Cortex of kidney (tissue), 1 donor: ENCODE data around the gene ADCK1.
A peak's percentile ranks its signal among the peaks of the same experiment; 100 is the strongest.
"Not testable (repeated sequence)": the region's sequence is repeated elsewhere in the genome, so short reads cannot be mapped to it uniquely, and the experiment has no call there.

Experiments used
- DNase-seq: peaks from one replicate; lab custom pipeline; 2025; lab: John Stamatoyannopoulos, UW

ADCK1 gene, protein sequence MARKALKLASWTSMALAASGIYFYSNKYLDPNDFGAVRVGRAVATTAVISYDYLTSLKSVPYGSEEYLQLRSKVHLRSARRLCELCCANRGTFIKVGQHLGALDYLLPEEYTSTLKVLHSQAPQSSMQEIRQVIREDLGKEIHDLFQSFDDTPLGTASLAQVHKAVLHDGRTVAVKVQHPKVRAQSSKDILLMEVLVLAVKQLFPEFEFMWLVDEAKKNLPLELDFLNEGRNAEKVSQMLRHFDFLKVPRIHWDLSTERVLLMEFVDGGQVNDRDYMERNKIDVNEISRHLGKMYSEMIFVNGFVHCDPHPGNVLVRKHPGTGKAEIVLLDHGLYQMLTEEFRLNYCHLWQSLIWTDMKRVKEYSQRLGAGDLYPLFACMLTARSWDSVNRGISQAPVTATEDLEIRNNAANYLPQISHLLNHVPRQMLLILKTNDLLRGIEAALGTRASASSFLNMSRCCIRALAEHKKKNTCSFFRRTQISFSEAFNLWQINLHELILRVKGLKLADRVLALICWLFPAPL

GRCh38 chr14:77799863-77800730 lies at the start of gene ADCK1:
Gene ADCK1 (plus strand): TSS chr14:77800109. CDS start chr14:77818979, 18,870 bp downstream.
- DNase-seq = peak; percentile 83

DNA sequence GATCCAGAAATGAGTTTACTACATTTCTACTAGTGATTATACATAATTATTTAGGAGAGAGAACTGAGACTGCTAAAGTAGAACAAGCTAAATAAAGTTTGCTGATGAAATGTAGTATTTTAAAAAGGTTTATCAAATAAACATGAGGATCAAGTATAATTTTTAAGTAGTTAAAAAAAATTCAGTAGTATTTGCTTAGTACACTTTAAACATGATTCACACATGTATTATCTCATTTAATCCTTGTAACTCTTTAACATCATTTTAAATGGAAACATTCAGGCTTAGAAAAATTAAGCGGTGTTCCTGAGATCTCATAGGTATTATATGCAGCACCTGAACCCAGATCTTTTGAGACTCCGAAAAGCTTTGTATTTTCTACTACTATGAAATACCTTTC lies 47.6 kb upstream of the ADCK1 start:
- no peak for DNase-seq

- no peak for DNase-seq
Observed at GRCh38 chr14:77752799-77753516, 47.0 kb upstream of the ADCK1 start.

- no peak for DNase-seq
Observed at GRCh38 chr14:77760381-77761204, 39.3 kb upstream of the ADCK1 start, which contains the start of gene SNW1. Gene SNW1 (minus strand): TSS chr14:77761156. CDS start chr14:77761127, 29 bp downstream.

DNA sequence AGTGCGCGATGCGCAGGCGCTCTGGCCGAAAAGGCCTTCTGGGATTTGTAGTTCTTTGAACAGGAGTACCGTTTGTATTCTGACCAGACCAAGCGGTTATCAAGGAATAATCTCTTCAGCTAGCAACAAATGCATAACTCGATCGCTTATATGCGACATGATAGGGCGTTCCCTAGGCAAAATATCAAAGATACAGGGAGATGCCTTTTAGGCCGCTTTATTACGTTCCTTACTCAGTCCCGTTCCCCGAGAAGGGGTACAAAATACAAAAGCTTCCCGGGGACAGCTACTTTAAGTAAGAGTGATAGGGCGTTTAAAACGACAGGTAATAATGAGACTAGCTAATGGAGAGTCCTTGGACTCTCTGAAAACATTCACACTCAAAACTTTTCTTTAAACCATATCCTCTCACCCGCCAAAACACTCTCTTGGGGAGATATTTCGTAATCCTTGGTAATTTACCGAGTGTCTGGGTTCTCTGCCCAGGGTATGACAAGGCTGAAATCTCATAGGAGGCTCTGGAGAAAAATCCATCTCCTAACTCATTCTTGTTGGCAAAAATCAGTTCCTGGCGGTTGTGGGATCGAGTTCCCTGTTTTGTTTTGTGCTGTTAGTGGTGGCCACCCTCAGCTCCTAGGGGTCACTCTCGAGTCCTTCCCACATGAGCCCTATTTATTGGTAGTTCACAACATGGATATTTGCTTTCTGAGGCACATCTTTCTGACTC lies 38.5 kb upstream of the ADCK1 start:
- DNase-seq = no peak

DNA sequence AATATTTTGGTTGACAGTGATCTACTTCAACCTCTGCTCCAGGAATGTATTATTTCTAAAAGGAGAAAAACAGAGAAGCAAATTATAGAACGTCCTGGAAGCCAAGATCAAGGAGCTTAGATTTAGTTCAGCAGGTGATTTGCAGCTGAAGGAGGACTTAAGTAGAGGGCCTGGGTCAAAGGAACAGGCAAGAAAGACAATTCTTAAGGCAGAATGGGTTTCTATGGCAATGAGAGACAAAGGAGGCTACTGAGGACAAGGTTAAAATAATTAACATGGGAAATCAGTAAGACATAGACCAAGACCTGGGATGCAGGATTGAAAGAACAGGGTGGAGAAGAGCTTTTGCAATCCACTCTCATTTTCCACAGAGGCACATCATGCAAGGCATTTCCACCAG lies 36.6 kb upstream of the ADCK1 start:
- no peak for DNase-seq

DNA sequence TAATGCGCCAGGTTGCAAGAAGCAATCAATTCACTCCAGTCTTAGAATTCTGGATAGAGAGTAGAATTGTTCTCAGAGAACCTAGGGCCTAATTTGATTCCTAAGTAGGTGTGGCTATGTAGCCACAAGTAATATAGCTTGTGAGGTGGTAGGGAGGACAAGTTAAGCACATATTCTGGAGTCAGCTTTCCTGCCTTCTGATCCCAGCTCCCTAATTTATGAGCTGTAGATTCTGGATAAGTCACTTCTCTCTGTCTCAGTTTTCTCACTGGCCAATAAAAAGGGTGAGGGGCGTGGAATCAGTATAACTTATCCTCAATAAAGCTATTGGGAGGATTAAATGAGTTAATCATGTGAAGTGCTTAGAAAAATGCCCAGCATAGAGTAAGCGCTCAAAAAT lies 35.9 kb upstream of the ADCK1 start:
- DNase-seq = no peak

DNA sequence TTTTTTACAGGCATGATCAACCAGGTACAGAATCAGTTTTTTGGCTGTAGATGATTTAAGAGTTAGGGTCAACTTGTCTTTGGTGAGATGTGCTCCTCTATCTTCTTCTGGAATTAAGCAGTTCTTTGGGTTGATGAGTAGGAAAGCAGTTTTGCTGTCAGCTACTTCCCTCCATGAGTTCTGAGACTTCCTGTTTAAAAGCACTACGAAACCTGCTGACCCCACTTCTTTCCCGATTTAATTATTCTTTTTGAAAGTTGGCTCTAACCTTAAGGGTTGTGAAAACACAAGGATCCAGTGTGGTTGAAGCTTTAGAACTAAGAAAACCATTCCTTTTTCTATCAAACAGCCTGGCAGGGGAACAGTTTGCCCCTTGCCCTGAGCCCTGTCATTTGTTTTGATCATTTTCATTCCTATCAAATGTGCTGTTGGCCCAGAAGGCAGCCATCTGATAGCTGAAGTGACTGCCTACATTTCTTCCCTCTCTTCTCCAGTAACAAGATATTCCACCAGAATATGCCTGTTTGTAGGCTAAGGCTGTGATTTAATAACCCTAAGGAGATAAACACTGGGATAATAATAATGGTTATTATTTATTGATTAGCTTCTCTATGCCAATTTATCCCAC lies 31.4 kb upstream of the ADCK1 start:
- not testable (repeated sequence) for DNase-seq

GRCh38 chr14:77773966-77774365 lies 25.9 kb upstream of the ADCK1 start:
- DNase-seq = not testable (repeated sequence)

- no peak for DNase-seq
Observed at GRCh38 chr14:77782202-77782601, 17.7 kb upstream of the ADCK1 start.

GRCh38 chr14:77786148-77786547 lies 13.8 kb upstream of the ADCK1 start:
- DNase-seq = no peak

DNA sequence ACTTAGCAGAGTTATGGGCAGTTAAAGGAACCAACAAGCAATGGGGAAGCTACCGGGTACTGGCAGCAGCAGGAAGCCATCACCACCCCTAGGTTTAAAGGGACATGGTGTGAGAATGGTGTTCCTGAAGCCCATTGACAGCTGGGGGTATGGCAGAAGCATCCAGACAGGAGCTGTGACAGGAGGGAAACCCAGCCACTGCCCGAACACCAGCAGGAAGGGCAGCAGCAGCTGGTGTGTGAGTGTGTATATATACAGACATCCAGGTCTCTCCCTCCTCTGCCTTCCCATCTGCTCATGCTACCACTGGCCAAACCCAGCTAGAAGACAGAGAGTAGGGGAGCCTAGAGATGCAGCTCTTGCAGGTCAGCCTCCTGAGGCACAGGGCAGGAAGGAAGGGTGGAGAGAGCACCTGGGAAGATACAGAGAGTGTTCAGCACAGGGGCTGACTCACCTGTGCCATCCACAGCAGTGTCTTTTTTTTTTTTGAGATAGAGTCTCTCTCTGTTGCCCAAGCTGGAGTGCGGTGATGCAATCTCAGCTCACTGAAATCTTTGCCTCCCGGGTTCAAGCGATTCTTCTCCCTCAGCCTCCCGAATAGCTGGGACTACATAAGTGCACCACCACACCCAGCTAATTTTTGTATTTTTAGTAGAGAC lies 9.2 kb upstream of the ADCK1 start:
- no peak for DNase-seq

GRCh38 chr14:77791225-77791600 lies 8.7 kb upstream of the ADCK1 start:
- no peak for DNase-seq

DNA sequence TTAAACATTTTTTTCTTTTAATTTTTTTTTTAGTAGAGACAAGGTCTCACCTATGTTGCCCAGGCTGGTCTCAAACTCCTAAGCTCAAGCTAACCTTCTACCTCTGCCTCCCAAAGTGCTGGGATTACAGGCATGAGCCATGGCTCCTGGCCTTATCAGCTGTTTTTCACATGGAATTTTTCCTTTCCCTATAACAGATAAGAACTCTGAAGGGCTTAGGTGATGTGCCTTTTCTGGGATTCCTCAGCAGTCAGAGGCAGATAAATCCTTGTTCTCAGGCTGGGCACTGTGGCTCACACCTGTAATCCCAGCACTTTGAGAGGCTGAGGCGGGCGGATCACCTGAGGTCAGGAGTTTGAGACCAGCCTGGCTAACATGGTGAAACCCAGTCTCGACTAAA lies 6.7 kb upstream of the ADCK1 start:
- DNase-seq = not testable (repeated sequence)

GRCh38 chr14:77794357-77794756 lies 5.6 kb upstream of the ADCK1 start:
- DNase-seq = no peak

DNA sequence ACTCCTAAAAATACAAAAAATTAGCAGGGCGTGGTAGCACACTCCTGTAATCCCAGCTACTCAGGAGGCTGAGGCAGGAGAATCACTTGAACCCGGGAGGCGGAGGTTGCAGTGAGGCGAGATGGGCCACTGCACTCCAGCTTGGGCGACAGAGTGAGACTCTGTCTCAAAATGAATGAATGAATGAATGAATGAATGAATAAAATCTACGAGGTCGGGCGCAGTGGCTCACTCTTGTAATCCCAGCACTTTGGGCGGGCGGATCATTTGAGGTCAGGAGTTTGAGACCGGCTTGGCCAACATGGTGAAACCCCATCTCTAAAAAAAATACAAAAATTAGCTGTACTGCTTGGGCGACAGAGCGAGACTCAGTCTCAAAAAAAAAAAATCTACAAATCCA lies 453 bp upstream of the ADCK1 start:
- DNase-seq = not testable (repeated sequence)

GRCh38 chr14:77800814-77801213 lies 905 bp downstream of the ADCK1 start:
- DNase-seq = no peak

- DNase-seq = no peak
Observed at GRCh38 chr14:77804592-77804991, 4.7 kb downstream of the ADCK1 start.

DNA sequence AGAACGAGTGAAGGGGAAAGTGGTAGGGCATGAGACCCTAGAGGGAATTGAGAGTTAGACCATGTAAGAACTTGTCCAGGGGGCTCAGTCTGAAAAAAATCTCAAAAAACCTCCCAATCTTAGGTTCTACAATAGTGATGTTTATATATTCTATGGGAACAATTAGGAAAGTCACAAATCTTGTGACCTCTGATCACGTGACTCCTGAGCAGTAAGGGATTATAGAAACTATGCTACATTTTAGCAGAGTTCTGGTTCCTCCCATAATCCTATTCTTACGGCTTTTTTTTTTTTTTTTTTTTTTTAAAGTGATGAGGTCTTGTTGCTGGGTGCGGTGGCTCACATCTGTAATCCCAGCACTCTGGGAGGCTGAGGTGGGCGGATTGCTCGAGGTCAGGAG lies 5.8 kb downstream of the ADCK1 start:
- no peak for DNase-seq
